HepG2 (cell line): ENCODE data around the gene SF3B6.

Source experiments
- ATF2 ChIP-seq: sonication (generic); formaldehyde crosslinking; IDR thresholded peaks from 2 replicates; pipeline ENCODE4 v1.4.0; 2020; ENCODE audit warnings: missing genetic modification reagents
- CREB1 ChIP-seq, 2 experiments: fragments of 450-650 bp in 1 of 2; IDR thresholded peaks; 2 replicates each; pipeline ENCODE4 v1.6.1; 2016 to 2017; ENCODE audit warnings: control low read depth in 1 of 2, mild to moderate bottlenecking in 1 of 2, missing compliant biosample characterization in 1 of 2, missing genetic modification characterization in 1 of 2
- CREB3 ChIP-seq: sonication (generic); formaldehyde crosslinking; IDR thresholded peaks from 2 replicates; pipeline ENCODE4 v1.5.0; 2020; ENCODE audit warnings: missing genetic modification reagents
- ZHX1 ChIP-seq: sonication (generic); formaldehyde crosslinking; IDR thresholded peaks from 2 replicates; pipeline ENCODE4 v1.8.1; 2022; ENCODE audit warnings: low read depth, mild to moderate bottlenecking, missing genetic modification reagents
- ZNF562 ChIP-seq: sonication (generic); formaldehyde crosslinking; IDR thresholded peaks from 2 replicates; pipeline ENCODE4 v1.8.0; 2022; ENCODE audit warnings: missing genetic modification reagents, borderline replicate concordance

GRCh38 chr2:24024018-24024417, 52.1 kb downstream of the SF3B6 start:
- TF ChIP-seq CREB1 (IDR thresholded peaks at IDR 0.05) (no peak), CREB1 (CRISPR knock-in tag; IDR thresholded peaks at IDR 0.05) (no peak), ZHX1 (CRISPR knock-in tag) (no peak), ZNF562 (CRISPR knock-in tag) (no peak), ATF2 (CRISPR knock-in tag) (no peak), CREB3 (CRISPR knock-in tag) (no peak)
